ENCODE results near the gene OR7C2.

- TF ChIP-seq CTCF (CRISPR knock-in tag; IDR thresholded peaks at IDR 0.05) = no peak
- TF ChIP-seq ZNF512 (CRISPR knock-in tag; IDR thresholded peaks at IDR 0.05) = no peak
- no peak for TF ChIP-seq KMT2A (CRISPR knock-in tag; IDR thresholded peaks at IDR 0.05)
Measured at GRCh38 chr19:14977128-14977527, 35.8 kb downstream of the OR7C2 start.
